Measurements from ENCODE around the gene KRTAP10-8.
"Not testable (repeated sequence)": the region's sequence is repeated elsewhere in the genome, so short reads cannot be mapped to it uniquely, and the experiment has no call there.

KRTAP10-8 gene

DNA sequence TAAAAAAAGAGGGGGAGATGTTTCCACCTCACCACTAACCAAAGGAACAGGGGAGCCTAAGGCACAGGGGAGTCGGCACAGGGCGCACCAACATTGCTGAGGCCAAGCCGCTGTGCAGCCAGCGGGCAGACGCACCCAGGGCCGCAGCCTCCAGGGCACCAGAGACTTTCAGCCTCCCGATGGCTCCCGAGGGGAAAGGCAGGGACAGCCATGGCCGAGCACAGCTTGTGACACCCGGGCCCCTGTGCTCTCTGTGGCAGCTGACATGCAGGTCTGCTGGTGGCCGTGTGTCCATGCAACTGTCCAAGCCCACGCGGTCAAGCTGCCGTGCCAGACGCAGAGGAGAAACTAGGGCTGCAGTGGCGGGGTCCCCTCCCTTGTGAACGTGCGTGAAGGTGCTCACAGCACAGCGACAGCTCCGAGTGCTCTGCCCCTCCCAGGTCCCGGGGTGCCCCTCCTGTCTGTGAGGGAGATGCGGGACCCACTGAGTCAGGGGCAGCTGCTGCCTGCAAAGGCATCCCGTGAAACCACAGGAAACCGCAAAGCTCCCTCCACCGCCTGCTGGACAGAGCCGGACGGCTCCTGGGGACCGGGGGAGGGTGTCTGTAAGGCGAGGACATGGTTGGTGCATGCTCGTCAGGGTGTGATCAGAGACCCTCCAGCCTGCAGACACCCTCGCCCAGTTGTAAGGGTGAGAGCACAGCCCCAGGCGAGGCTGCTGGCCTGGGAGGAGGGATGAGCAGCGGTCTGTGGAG is 36.9 kb downstream of the KRTAP10-8 start:
- no peak for DNase-seq

DNA sequence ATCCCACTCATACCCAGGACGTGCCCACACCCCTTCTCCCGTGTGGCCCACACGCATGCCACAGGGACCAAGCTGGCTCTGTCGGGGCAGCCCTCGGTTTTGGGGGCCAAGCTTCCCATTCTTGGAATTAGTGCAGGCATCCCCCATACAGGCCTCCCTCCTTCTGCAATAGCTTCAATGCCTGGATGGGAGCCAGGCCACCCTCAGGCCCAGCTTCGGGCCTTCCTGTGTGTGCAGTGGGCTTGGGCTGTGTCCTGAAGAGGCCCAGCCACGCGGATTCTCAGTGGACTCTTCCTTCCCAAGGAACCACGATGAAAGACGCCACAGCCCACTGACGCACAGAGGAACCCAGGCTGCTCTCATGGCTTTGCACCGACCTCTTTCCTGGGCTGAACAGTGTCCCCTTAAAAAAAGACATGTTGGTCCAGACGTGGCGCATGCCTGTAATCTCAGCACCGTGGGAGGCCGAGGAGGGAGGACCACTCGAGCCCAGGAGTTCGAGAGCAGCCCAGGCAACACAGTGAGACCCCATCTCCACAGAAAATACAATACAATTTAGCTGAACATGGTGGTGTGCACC is 37.7 kb downstream of the KRTAP10-8 start:
- no peak for DNase-seq

DNA sequence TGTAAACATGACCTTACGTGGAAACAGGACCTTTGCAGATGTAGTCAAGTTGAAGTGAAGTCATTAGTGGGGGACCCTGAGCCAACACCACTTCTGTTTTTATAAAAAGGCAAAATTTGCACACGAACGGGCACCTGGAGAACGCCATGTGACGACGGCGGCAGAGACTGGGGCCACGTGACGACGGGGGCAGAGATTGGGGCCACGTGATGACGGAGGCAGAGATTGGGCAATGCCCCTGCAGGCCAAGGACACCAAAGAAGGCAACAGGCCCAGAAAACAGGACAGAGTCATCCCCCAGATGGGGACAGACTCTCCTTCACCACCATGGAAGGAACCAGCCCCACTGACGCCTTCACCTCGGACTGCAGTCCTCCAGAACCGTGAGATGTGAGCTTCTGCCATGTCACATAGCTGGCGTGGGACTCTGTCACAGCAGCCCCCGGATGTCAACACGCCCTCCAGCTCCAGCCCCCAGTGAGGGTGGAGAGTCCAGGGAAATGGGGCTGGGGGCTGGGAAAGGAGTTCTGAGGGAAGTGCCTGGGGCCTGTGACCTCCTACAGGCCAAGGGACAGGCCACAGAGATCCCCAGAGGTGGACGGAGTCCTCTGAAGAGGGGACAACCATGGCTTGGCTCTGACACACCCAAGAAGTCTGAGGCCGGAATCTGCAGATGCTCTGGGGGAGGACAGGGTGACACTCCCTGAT is 38.5 kb downstream of the KRTAP10-8 start:
- no peak for DNase-seq

DNA sequence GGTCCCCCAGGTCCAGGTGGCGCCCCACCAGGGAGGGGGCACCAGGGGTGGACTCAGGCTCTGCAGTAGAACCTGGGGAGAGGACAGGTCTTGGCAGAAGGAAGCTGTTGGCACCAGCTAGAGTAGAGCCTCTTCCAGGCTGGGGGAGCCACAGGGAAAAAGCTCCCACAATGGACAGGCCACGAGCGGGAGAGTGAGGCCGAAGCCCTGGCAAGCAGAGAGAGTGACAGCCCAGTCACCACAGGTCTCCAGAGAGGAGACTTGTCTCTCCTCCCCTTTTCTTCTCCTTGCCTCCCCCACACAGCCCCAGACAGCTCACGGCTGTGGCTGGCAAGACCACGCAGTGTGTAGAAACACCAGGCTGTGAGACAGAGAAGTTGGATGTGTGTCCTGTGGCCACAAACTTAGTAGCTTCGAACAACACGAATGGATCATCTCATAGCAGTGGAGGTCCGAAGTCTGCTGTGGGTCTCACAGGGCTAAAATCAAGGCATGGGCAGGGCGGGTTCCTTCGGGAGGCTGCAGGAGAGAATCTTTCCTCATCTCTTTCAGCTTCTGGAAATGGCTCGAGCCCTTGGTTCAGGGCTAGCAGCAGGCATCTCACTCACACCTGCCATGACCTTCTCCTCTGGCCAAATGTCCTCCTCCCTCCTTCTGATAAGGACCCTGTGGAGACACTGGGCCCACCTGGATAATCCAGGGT is 39.2 kb downstream of the KRTAP10-8 start:
- no peak for DNase-seq

DNA sequence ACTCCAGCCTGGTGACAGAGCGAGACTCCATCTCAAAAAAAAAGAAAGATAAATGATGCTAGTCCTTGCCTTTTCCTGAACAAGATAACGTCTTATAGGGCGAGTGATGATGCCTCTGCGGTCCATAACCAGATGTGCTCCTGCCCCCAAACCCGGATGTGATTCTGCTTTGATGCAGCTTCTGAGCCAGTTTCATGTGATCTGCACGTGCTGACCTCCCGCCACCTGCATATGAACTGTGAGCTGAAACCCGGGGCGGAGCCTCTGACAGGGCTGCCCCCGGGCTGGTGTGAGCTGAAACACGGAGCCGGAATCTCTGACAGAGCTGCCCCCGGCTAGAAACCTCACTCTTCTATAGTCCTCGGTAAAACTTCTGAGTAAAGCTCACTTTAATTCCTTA is 41.2 kb downstream of the KRTAP10-8 start:
- DNase-seq, result no peak

DNA sequence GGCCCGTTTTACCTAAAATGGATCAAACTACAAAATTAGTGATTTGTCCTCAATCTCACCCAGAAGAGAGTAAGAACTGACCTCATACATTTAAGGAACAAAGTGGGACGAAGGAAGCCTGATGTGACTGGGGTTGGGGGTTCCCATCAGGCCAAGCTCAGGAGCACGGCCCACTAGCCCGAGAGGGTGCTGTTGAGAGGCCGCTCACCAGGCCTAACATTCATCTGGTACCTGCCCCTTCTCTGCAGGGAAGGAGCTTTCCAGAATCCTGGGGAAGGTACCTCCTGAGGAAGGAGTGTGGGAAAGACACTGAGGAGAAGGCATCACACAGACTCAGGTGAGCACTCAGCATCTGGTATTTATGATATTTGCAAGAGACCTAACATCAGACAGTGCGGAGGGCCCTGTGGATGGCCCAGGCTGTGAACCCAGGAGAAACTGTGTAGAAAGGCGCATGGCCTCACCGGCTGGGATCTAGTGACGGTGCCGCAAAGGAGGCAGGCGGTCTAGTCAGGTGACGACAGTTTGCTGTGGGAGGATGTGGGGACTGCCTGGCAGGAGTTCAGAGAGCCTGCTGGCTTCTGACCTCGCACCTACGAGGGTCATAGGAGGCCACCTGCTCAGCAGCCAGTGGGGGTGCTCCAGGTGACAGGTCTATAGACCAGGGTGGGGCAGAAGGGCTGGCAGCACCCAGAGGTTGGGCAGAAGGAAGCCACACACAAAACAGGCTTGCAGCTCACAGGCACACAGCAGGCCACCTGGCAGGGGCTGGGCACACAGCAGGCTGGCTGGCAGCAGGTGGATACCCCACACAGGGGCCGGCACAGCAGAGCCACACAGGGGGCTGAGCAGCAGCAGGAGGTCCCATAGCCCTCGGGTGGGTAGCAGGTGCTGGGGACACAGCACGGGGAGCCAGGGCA is 42.0 kb downstream of the KRTAP10-8 start:
- peak; percentile 7 for DNase-seq

DNA sequence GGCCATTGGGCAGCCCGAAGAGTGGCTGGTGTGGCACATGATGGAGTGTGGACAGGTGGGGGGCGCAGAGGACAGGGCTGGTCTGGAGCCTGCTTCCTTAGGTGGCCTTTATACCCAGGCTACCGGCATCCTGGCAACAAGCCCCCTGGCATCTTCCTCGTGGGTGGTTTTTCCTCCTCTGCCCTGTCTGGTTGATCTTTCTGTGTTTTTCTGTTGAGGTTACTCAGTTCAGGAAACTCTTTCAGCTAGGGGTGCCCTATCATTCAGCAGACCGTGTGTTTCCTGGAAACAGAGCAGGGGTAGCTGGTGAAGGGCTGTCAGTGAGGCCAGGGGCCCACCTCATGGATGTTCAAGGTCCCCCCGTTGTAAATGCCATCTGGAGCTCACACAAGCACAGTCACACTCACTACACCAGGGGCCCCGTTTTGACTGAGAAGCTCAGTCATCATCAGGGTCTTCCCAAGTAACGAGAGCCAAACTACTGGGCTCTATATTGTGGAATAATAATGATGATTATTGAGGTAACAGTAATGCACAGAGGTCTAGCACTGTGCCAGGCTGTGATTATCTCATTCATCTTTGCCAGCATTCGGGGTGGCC is 42.8 kb downstream of the KRTAP10-8 start, which contains the start of gene KRTAP12-4:
Gene KRTAP12-4 (minus strand): TSS at position 84 of the 600 bp plus-strand sequence. CDS start 45 bp downstream, at position 39.
- DNase-seq, result no peak

DNA sequence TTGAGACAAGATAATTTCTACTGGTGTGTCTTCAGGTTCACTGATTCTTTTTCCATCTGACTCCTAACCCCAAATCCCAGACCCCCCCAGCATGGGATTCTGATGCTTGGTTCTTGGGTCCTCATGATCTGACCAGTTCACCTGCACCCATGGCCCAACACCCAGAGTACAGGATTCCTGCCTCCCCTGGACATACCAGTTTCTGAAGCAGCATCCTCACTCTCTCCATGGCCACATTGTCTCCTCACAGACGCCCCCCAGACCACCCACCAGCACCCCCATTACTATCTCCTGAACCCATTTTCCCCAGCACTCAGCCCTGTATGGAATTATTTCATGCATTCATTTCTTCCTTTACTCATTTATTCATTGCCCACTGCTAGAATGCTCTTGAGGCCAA is 45.0 kb downstream of the KRTAP10-8 start:
- no peak for DNase-seq

DNA sequence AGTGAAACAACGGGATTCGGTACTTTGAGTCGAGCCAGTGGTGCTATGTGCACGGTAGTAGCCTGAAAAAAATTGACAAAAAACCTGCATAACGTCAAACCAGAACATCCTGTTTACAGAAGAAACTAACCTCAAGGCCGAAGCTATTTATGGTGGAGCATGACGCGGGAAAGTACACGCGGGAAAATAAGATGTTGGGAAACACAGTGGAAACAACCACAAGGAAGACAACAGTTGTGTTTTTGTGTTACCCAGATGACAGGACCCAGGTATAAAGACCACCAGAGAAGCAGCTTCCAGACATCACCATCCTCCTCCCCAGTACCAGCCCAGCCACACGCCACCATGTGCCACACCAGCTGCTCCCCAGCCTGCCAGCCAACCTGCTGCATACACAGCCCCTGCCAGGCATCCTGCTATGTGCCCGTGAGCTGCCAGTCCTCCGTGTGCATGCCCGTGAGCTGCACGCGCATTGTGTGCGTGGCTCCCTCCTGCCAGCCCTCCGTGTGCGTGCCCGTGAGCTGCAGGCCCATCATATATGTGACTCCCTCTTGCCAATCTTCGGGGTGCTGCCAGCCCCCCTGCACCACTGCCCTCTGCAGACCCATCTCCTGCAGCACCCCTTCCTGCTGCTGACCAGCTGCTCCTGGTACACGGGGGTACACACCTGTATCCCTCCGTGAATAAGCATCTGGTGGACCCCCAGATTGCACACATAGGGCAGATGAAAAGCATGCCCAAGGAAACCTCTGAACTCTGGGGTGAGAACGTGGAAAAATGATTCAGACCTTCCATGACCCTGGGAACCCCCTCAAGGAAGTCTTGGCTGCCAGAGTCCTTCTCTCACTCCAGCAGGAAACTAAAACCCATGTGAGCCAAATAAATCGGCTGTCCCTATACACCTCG is 46.0 kb downstream of the KRTAP10-8 start, which contains the start of gene KRTAP12-3:
Gene KRTAP12-3 (plus strand): TSS at position 298 of the 906 bp plus-strand sequence. CDS start 48 bp downstream, at position 346.
- DNase-seq, result no peak

DNA sequence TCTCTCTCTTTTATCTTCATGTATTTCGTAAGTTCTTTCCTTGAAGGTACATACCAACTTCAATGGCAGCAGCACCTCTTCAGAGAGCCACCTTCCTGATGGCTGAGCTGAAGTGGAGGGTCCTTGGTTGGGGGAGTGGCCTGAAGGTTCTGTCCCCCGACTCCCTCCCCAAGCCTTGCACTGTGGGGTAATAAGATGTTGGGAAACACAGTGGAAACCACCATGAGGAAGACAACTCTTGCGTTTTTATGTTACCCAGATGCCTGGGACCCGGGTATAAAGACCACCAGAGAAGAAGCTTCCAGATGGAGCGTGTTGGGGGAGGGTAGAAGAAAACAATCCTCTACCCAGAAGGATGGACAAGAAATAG is 46.6 kb downstream of the KRTAP10-8 start:
- DNase-seq, result no peak

DNA sequence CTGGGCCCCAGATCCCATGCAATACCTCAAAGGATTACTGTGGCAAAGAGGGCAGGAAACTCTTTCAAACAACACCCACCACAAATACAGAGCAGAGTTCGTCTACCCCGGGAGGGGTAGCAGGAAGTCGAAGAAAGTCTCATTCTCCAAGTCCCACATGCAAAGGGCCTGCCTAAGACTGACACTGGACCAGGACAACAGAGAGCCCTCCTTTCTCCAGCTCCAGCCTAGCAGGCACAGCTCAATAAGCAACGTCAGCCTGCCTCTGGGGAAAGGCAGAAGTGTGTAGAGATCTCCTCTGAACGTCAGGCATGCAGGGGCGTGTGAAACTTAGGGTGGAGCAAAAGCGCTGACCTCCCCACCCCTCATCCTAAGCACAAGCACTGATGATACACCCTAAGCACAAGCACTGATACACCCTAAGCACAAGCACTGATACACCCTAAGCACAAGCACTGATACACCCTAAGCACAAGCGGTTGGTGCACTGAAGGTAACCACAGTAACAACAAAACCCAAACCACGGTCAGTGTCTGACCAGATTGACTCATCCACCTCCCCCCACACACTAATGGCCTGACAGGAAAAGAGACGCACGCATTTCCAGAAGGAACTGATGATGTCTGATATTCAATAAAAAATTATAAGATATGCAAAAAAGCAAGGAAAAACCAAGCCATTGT is 47.2 kb downstream of the KRTAP10-8 start:
- DNase-seq, result no peak

DNA sequence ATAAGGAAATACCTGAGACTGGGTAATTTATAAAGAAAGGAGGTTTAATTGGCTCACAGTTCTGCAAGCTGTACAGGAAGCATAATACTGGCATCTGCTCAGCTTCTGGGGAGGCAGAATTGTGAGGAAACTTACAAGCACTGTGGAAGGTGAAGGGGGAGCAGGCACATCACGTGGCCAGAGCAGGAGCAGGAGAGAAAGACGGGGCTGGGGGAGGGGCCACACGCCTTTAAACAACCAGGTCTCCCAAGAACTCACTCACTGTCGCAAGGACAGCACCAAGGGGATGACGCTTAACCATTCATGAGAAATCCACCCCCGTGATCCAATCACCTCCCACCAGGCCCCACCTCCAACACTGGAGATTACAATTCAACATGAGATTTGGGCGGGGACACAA is 49.7 kb downstream of the KRTAP10-8 start:
- not testable (repeated sequence) for DNase-seq
